Medulla oblongata (tissue), 1 donor: ENCODE data around the gene KMT2A.

Source experiments
- DNase-seq: peaks from one replicate; pipeline ENCODE4 v3.0.0-alpha.2; 2015; ENCODE audit errors: extremely low spot score

The KMT2A gene

DNA sequence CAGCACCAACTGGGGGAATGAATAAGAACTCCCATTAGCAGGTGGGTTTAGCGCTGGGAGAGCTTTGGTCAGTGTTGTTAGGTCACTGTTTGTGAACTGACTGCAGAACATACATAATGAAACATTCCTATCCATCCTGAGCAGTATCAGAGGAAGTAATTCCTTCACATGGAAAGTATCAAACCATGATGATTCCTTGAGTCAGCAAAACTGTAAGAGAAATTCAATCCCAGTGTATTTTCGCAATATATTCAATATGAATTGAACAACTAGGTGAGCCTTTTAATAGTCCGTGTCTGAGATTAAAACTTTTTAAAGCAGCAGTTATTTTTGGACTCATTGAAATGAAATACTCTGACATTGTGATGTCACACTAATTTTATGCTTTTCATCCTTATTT is 48.1 kb downstream of the KMT2A start:
- no peak for DNase-seq

DNA sequence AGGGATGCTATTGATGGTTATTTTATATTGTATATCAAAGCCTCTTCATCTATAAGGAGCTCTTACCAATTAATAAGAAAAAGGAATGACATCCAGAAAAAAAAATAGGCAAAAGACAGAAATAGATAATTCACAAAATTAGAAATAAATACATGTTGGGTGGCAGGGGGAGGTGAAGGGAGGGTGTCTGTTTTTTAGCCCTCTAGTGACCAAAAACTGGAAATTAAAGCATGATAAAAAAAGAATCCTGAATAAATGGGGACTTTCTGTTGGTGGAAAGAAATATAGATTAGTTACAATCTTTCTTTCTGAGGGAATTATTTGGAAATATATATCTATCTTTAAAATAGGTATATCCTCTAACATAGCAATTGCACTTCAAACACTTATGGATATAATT is 49.0 kb downstream of the KMT2A start:
- no peak for DNase-seq

DNA sequence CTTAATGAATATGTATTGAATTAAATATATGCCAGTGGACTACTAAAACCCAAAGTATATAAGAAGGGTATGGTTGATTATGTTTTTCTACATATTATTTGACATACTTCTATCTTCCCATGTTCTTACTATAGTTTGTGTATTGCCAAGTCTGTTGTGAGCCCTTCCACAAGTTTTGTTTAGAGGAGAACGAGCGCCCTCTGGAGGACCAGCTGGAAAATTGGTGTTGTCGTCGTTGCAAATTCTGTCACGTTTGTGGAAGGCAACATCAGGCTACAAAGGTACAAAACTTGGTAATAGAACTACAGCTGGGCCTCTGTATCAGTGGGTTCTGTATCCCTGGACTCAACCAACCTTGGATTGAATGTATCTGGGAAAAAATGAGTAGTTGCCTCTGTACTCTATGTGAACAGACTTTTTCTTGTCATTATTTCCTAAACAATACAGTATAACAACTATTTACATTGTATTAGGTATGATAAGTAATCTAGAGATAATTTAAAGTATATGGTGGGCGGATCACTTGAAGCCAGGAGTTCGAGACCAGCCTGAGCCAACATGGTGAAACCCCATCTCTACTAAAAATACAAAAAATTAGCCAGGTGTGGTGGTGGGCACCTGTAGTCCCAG is 52.3 kb downstream of the KMT2A start:
- peak; percentile 86 for DNase-seq

DNA sequence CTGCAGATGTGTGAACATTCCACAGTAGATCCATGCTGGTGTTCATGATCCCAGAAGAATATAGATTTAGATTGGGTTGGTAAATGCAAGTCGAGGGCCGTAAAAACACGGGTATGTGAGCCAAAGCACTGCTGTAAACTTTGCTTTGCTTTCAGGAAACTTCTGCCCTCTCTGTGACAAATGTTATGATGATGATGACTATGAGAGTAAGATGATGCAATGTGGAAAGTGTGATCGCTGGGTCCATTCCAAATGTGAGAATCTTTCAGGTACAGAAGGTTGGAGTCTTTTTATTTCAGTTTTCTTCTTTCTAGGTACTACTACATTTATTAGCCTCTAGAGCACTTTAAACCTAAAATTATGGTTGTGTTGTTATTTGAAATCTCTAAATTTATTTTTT is 54.7 kb downstream of the KMT2A start:
- no peak for DNase-seq

DNA sequence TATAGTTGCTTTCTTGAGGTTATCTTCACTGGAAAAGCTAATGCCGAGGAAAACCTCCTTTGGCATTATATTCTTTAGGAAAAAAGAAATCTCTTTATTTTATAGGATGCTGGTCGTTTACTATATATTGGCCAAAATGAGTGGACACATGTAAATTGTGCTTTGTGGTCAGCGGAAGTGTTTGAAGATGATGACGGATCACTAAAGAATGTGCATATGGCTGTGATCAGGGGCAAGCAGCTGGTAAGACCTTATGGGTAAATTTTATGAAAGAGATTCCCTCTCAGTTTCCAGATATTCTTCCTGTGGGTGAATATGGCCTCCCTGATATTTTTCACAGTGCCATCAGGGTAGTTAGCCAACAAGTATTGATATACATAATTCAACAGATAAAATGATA is 61.5 kb downstream of the KMT2A start:
- no peak for DNase-seq

DNA sequence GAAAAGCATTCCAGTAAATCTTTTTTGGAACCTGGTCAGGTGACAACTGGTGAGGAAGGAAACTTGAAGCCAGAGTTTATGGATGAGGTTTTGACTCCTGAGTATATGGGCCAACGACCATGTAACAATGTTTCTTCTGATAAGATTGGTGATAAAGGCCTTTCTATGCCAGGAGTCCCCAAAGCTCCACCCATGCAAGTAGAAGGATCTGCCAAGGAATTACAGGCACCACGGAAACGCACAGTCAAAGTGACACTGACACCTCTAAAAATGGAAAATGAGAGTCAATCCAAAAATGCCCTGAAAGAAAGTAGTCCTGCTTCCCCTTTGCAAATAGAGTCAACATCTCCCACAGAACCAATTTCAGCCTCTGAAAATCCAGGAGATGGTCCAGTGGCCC is 66.9 kb downstream of the KMT2A start:
- DNase-seq: no peak

DNA sequence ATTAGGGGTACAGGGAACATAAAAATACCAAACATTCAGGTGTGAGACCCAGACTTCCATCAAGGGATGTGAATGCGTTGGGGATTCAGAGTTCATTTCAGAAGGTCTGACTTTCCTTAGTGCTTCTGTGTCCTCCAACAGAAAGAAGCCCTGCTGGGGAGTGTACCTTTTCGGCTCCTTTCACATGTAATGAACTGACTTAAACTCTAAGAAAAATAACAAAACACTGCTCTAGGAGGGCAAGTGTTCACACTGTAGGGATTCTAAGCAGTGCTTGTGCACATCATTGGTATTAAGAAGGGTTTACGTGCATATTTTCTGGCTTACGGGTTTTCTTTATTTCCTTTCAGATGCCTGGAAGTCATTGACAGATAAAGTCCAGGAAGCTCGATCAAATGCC is 75.3 kb downstream of the KMT2A start:
- DNase-seq: no peak

DNA sequence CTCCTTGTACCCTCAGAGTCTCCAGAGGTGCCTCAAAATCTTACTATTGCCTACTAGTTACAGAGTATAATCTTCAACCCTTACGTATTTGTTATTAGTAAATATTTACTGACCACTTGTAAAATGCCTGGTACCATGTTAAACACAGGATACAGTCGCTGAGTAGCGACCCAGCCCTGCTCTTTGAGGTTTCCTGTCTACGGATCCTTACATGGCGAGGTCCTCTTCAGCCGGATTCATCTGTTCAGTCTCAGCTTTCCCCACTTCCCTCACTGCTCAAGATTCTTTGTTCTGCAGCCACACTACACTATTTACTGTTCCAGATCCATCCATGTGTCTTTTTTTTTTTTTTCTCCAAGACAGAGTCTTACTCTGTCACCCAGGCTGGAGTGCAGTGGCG is 77.8 kb downstream of the KMT2A start:
- no peak for DNase-seq

DNA sequence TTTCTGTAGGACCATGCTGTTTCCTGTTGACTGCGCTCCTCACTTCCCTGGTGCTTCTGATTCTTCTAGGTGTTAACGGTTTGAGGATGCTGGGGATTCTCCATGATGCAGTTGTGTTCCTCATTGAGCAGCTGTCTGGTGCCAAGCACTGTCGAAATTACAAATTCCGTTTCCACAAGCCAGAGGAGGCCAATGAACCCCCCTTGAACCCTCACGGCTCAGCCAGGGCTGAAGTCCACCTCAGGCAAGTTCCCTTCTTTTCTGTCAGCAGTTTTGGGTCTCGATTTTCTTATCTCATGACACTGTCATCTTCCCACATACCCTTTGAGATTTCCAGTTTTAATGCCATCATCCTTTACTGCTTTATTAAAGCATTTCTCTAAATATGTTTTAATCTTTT is 83.3 kb downstream of the KMT2A start:
- DNase-seq: no peak

DNA sequence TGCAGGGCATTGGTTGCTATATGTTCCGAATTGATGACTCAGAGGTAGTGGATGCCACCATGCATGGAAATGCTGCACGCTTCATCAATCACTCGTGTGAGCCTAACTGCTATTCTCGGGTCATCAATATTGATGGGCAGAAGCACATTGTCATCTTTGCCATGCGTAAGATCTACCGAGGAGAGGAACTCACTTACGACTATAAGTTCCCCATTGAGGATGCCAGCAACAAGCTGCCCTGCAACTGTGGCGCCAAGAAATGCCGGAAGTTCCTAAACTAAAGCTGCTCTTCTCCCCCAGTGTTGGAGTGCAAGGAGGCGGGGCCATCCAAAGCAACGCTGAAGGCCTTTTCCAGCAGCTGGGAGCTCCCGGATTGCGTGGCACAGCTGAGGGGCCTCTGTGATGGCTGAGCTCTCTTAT is 85.6 kb downstream of the KMT2A start:
- DNase-seq: no peak

DNA sequence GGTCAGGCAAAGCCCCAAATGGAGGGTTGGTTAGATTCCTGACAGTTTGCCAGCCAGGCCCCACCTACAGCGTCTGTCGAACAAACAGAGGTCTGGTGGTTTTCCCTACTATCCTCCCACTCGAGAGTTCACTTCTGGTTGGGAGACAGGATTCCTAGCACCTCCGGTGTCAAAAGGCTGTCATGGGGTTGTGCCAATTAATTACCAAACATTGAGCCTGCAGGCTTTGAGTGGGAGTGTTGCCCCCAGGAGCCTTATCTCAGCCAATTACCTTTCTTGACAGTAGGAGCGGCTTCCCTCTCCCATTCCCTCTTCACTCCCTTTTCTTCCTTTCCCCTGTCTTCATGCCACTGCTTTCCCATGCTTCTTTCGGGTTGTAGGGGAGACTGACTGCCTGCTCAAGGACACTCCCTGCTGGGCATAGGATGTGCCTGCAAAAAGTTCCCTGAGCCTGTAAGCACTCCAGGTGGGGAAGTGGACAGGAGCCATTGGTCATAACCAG is 86.3 kb downstream of the KMT2A start:
- DNase-seq: no peak

DNA sequence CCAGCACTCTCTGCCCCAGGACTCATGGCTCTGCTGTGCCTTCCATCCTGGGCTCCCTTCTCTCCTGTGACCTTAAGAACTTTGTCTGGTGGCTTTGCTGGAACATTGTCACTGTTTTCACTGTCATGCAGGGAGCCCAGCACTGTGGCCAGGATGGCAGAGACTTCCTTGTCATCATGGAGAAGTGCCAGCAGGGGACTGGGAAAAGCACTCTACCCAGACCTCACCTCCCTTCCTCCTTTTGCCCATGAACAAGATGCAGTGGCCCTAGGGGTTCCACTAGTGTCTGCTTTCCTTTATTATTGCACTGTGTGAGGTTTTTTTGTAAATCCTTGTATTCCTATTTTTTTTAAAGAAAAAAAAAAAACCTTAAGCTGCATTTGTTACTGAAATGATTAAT is 88.1 kb downstream of the KMT2A start:
- DNase-seq: no peak

DNA sequence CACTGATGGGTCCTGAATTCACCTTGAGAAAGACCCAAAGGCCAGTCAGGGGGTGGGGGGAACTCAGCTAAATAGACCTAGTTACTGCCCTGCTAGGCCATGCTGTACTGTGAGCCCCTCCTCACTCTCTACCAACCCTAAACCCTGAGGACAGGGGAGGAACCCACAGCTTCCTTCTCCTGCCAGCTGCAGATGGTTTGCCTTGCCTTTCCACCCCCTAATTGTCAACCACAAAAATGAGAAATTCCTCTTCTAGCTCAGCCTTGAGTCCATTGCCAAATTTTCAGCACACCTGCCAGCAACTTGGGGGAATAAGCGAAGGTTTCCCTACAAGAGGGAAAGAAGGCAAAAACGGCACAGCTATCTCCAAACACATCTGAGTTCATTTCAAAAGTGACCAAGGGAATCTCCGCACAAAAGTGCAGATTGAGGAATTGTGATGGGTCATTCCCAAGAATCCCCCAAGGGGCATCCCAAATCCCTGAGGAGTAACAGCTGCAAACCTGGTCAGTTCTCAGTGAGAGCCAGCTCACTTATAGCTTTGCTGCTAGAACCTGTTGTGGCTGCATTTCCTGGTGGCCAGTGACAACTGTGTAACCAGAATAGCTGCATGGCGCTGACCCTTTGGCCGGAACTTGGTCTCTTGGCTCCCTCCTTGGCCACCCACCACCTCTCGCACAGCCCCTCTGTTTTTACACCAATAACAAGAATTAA is 88.6 kb downstream of the KMT2A start:
- no peak for DNase-seq

DNA sequence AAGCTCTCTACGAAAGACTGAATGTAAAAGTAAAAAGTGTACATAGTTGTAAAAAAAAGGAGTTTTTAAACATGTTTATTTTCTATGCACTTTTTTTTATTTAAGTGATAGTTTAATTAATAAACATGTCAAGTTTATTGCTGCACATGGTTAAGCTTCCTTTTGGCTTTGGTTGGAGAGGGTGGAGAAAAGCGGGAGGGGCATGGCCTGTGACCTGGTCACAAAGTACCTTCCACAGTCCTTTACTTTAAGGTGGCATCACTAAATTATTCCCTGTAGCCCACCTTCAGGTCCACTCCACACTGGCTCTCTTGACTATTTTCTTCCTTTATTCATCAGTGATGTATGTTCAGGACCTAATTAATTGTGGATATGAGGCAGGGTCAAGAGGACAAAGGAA is 90.4 kb downstream of the KMT2A start:
- DNase-seq: no peak

DNA sequence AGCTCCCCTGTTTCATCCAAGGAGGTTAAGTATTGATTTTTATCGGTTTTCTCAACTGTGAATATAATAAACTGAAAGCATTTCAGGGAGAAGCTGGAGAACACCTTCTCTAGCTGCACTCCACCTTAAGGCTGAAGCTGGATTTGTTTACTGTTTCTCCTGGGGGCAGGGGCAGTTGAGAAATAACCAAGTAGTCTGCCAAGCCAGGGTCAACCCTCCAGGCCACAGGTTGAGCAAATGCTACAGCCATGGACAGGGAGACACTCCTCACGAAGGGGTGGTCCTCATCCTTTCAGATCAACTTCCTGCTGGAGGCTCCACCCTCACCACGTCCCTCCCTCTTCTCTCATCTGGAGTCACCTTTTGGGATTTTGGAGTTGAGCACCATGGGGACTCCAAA is 90.8 kb downstream of the KMT2A start, which contains the start of gene TTC36:
Gene TTC36, plus strand, starts transcription at position 366 of the 400 bp plus-strand sequence. Its CDS starts 21 bp downstream, at position 387.
- no peak for DNase-seq

DNA sequence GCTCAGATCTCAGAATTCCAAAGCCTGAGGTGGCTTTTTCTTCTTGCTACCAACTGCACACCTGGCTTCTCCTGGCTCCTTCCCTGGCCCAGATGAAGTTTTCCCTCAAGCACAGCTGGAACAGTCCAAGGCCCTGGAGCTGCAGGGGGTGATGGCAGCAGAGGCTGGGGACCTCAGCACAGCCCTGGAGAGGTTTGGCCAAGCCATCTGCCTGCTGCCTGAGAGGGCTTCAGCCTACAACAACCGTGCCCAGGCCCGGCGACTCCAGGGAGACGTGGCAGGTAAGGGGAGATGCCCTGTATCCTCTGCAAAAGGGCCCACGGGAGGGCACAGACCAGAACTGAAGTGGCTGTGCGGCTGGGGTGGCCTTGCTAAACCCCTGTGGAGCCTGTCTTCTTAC is 92.2 kb downstream of the KMT2A start:
- no peak for DNase-seq

DNA sequence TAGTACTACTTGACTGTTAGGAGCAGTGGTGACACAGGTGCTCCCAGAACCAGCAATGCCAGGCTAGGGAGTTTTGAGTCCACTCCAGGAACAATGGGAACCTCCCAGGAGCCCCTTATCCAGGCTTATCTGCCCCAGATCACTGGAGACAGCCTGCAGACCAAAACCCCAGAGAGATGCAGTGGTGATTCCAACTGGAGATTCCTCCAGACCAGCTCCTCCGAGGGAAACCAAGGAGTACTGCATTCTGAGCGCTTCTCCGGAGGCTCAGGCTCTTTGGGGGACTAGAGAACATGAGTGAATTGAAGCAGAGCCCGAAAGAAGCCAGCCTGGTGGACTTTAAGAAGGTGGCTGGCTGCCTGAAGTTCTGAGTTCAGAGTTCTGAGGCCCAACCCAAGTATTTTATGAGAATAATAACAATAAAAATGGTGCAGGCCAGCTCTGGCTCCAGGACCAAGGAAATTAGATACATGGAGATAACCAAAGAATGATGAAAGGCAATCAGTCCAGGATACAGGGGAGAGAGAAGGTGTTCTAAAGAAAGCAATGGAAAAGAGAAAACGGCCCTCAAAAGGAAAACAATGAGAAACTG is 93.4 kb downstream of the KMT2A start:
- no peak for DNase-seq

DNA sequence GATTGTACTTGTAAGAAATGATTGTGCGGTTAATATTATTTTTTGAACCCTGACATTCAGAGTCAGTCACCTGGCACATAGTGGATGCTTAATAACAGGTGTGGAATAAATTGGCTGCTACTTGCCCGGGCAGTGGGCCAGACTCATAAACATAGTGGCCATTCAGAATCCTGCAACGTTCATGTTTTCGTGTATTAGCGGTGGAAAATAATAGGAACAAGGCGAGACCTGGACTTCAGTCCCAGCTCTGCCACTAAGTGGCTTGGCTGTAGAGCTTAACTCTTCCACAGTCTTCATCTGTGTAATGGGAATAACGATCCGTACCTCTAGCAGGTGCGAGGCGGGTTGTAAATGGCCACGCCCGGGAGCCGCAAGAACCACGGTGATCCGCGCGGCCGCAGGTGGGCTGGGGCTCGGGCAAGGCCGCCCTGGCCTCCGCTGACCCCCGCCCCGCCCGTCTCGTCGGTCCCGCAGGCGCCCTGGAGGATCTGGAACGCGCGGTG is 93.9 kb downstream of the KMT2A start:
- no peak for DNase-seq

DNA sequence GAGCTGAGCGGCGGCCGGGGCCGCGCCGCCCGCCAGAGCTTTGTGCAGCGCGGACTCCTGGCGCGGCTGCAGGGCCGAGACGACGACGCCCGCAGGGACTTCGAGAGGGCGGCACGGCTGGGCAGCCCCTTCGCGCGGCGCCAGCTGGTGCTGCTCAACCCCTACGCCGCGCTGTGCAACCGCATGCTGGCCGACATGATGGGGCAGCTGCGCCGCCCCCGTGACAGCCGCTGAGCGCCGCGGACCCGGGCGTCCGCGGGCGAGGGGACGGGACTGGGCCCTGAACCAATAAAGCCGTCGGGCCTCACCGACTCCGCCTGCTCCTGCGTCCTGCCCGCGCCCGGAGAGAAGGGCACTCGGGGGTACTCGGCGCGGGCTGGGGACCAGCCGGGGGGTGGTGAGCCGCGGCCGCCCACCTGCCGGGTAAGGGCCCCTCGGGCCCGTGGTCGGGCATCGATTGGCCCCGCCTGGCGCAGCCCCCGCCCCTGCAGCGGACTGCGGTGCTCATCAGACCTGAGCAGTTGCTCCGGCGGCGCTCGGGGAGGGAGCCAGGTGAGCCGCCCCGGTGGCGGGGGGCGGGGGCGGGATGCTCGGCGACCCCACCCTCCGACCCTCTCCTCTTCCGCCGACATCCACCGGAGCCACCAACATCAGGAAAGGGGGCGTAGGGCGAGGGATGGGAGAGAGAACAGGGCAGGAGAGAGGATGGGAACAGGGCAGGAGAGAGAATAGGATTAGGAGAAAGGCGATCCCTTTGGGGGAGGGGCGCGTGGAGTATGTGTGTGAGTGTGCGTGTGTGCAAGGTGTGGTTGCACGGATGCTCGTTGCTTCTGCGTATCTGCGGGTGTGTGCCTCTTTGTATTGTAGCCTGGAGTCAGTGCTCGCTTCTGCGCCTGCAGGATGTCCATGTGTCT is 94.6 kb downstream of the KMT2A start, which contains the start of gene TMEM25:
Gene TMEM25, plus strand, starts transcription at position 510 of the 914 bp plus-strand sequence. CDS start 610 bp downstream, outside the sequence.
- DNase-seq: peak; percentile 66

DNA sequence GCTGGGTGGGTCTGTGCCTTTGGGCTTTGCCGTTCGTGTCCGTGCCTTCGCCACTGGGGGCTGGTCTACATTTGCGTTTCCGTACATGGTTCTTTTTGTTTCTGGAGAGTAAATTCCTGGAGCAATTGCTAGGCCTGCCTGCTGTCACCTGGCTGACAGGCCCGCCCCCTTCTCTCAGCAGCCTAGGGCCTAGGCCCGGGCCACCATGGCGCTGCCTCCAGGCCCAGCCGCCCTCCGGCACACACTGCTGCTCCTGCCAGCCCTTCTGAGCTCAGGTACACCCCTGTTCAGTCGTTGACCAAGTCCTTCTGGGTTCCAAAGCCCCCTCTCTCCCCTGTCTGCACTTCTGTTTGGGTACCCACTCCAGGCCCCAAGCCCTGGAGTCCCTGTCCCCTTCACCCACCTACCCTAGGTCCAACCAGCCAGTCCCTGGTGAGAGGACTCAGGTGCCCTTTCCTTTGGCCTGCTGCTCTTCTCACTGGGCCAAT is 95.3 kb downstream of the KMT2A start:
- DNase-seq: no peak

DNA sequence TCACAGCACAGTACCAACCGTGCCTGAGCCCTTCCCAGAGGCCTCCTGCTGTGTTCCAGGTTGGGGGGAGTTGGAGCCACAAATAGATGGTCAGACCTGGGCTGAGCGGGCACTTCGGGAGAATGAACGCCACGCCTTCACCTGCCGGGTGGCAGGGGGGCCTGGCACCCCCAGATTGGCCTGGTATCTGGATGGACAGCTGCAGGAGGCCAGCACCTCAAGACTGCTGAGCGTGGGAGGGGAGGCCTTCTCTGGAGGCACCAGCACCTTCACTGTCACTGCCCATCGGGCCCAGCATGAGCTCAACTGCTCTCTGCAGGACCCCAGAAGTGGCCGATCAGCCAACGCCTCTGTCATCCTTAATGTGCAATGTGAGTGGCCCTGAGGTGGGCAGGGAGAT is 95.8 kb downstream of the KMT2A start:
- DNase-seq: no peak
